HEK293 (cell line): ENCODE results near the gene HMG20A.

ENCODE experiments used
- CTCF ChIA-PET: fragments of 350-600 bp; formaldehyde crosslinking; extraction: SDS; loops from one replicate; lab custom pipeline; 2021; ENCODE audit warnings: antibody characterized with exemption; lab: Yijun Ruan, JAX
- POLR2A ChIA-PET: fragments of 300-600 bp; formaldehyde crosslinking; extraction: SDS; loops from one replicate; lab custom pipeline; 2020; ENCODE audit warnings: antibody characterized with exemption, inconsistent platforms; lab: Yijun Ruan, JAX
- H3K27ac ChIP-seq: fragments of 200-500 bp; sonication (Bioruptor generic); 2 replicates; pipeline ENCODE4 v1.5.1; 2014; ENCODE audit warnings: low read depth, low read length, control low read depth, inconsistent platforms; ENCODE audit errors: extremely low read depth
- H3K36me3 ChIP-seq, 2 experiments: fragments of 200-500 bp in 1 of 2; sonication (Bioruptor generic) in 1 of 2; 1 replicate in 1 of 2; 2 replicates in 1 of 2; pipeline ENCODE4 v1.5.1; 2014 to 2017; ENCODE audit warnings: inconsistent platforms in 2 of 2, low read length in 2 of 2; ENCODE audit not compliant: control insufficient read depth in 2 of 2, insufficient read depth in 1 of 2
- H3K4me1 ChIP-seq: fragments of 200-500 bp; sonication (Bioruptor generic); 2 replicates; pipeline ENCODE4 v1.5.1; 2014; ENCODE audit warnings: mild to moderate bottlenecking, low read length, inconsistent platforms; ENCODE audit not compliant: control insufficient read depth, insufficient read depth
- H3K4me3 ChIP-seq: 2 replicates; pipeline ENCODE4 v1.5.1; 2011; ENCODE audit warnings: low read depth, mild to moderate bottlenecking, control low read depth, low read length, moderate library complexity
- H3K9me3 ChIP-seq: fragments of 200-500 bp; sonication (Bioruptor generic); 2 replicates; pipeline ENCODE4 v1.5.1; 2014; ENCODE audit warnings: low read depth, low read length, inconsistent platforms; ENCODE audit not compliant: control insufficient read depth, insufficient read depth
- ATF2 ChIP-seq: fragments of 450-650 bp; formaldehyde crosslinking; IDR thresholded peaks from 2 replicates; pipeline ENCODE4 v1.5.1; 2016; ENCODE audit warnings: missing biosample characterization, missing genetic modification characterization, low read depth
- FEZF1 ChIP-seq: fragments of 450-650 bp; formaldehyde crosslinking; IDR thresholded peaks from 2 replicates; pipeline ENCODE4 v1.5.1; 2016; ENCODE audit warnings: missing biosample characterization, missing genetic modification characterization
- HOXD13 ChIP-seq: sonication (generic); formaldehyde crosslinking; IDR thresholded peaks from 2 replicates; pipeline ENCODE4 v1.8.0; 2022; ENCODE audit warnings: missing genetic modification reagents, borderline replicate concordance
- REST ChIP-seq: fragments of 450-650 bp; formaldehyde crosslinking; IDR thresholded peaks from 2 replicates; pipeline ENCODE4 v1.5.1; 2016; ENCODE audit warnings: missing biosample characterization, missing genetic modification characterization
- SCRT1 ChIP-seq: fragments of 450-650 bp; formaldehyde crosslinking; IDR thresholded peaks from 2 replicates; pipeline ENCODE4 v1.5.1; 2016; ENCODE audit warnings: missing biosample characterization, missing genetic modification characterization, borderline replicate concordance
- SP2 ChIP-seq: fragments of 450-650 bp; formaldehyde crosslinking; IDR thresholded peaks from 2 replicates; pipeline ENCODE4 v1.5.1; 2016; ENCODE audit warnings: missing biosample characterization, missing genetic modification characterization
- ZFHX2 ChIP-seq: fragments of 450-650 bp; formaldehyde crosslinking; conservative IDR thresholded peaks from 2 replicates; pipeline ENCODE4 v1.5.1; 2016; ENCODE audit warnings: missing biosample characterization, missing genetic modification characterization
- ZFP3 ChIP-seq: fragments of 450-650 bp; formaldehyde crosslinking; IDR thresholded peaks from 2 replicates; pipeline ENCODE4 v1.5.1; 2016; ENCODE audit warnings: low read depth, missing biosample characterization, missing genetic modification characterization
- ZNF10 ChIP-seq: fragments of 450-650 bp; formaldehyde crosslinking; IDR thresholded peaks from 2 replicates; pipeline ENCODE4 v1.5.1; 2017; ENCODE audit warnings: missing biosample characterization, missing genetic modification characterization
- ZNF280C ChIP-seq: fragments of 450-650 bp; formaldehyde crosslinking; IDR thresholded peaks from 2 replicates; pipeline ENCODE4 v1.5.1; 2016; ENCODE audit warnings: missing biosample characterization, missing genetic modification characterization
- ZNF341 ChIP-seq: fragments of 450-650 bp; formaldehyde crosslinking; IDR thresholded peaks from 2 replicates; pipeline ENCODE4; 2016; ENCODE audit warnings: low read depth, missing biosample characterization, missing genetic modification characterization
- ZNF350 ChIP-seq: fragments of 450-650 bp; formaldehyde crosslinking; IDR thresholded peaks from 2 replicates; pipeline ENCODE4 v1.5.0; 2017; ENCODE audit warnings: missing biosample characterization, mild to moderate bottlenecking, missing genetic modification characterization
- ZNF416 ChIP-seq: fragments of 450-650 bp; formaldehyde crosslinking; IDR thresholded peaks from 2 replicates; pipeline ENCODE4 v1.5.1; 2016; ENCODE audit warnings: missing biosample characterization, missing genetic modification characterization
- ZNF449 ChIP-seq: fragments of 450-650 bp; formaldehyde crosslinking; IDR thresholded peaks from 2 replicates; pipeline ENCODE4 v1.5.1; 2017; ENCODE audit warnings: missing biosample characterization, mild to moderate bottlenecking, missing genetic modification characterization, moderate library complexity
- ZNF473 ChIP-seq: fragments of 450-650 bp; formaldehyde crosslinking; IDR thresholded peaks from 2 replicates; pipeline ENCODE4 v1.5.1; 2017; ENCODE audit warnings: missing biosample characterization, missing genetic modification characterization
- ZNF518A ChIP-seq: fragments of 450-650 bp; formaldehyde crosslinking; conservative IDR thresholded peaks from 2 replicates; pipeline ENCODE4 v1.5.1; 2016; ENCODE audit warnings: low read depth, missing biosample characterization, missing genetic modification characterization
- ZNF624 ChIP-seq: fragments of 450-650 bp; formaldehyde crosslinking; IDR thresholded peaks from 2 replicates; pipeline ENCODE4 v1.5.1; 2017; ENCODE audit warnings: missing biosample characterization, missing genetic modification characterization
- ZNF658 ChIP-seq: fragments of 450-650 bp; formaldehyde crosslinking; IDR thresholded peaks from 2 replicates; pipeline ENCODE4; 2016; ENCODE audit warnings: missing biosample characterization, missing genetic modification characterization
- ZNF768 ChIP-seq: fragments of 450-650 bp; formaldehyde crosslinking; IDR thresholded peaks from 2 replicates; pipeline ENCODE4 v1.5.1; 2018; ENCODE audit warnings: missing biosample characterization, mild to moderate bottlenecking, missing genetic modification characterization
- ZNF785 ChIP-seq: fragments of 450-650 bp; formaldehyde crosslinking; IDR thresholded peaks from 2 replicates; pipeline ENCODE4 v1.5.1; 2016; ENCODE audit warnings: missing biosample characterization, missing genetic modification characterization

Gene HMG20A

GRCh38 chr15:77446840-77447390 is 26.2 kb downstream of the HMG20A start (continued):
- TF ChIP-seq ZNF341 (tag by site-specific recombination) (no peak), ATF2 (tag by site-specific recombination) (no peak), REST (no peak), ZFP3 (tag by site-specific recombination) (no peak), HOXD13 (CRISPR knock-in tag) (no peak)

GRCh38 chr15:77454265-77454664 is 33.6 kb downstream of the HMG20A start:
- H3K4me1 ChIP-seq: peaks cover 8% of the 10 kb centered on the region; the same call in 1 of the 2 replicates
- H3K4me3 ChIP-seq: no peak overlapping the region
- CTCF ChIA-PET: interaction anchor here (0.7 kb wide), 1 partner anchor 268 kb away, joined by 3 read pairs; no protein-coding TSS in a partner anchor
- no peak overlapping the region for H3K27ac ChIP-seq
- TF ChIP-seq ZFHX2 (tag by site-specific recombination) (no peak), ZNF449 (tag by site-specific recombination) (no peak), ZNF473 (tag by site-specific recombination) (no peak), ZNF10 (tag by site-specific recombination) (no peak), SCRT1 (no peak), ZNF768 (tag by site-specific recombination) (no peak), ZNF658 (tag by site-specific recombination) (no peak), ZNF785 (tag by site-specific recombination) (no peak), ZNF350 (no peak), FEZF1 (no peak), ZNF280C (tag by site-specific recombination) (no peak), ZNF624 (no peak), SP2 (tag by site-specific recombination) (no peak), ZNF518A (no peak), ZNF416 (tag by site-specific recombination) (no peak)
- POLR2A ChIA-PET: no interaction called here
- H3K9me3 ChIP-seq: no peaks in the 10 kb centered on the region; the same call in 1 of the 2 replicates
- H3K36me3 ChIP-seq: peaks cover 13 to 16% of the 10 kb centered on the region in 2 experiments
